Measurements from ENCODE around the gene CDY1.
"Not testable (repeated sequence)": the region's sequence is repeated elsewhere in the genome, so short reads cannot be mapped to it uniquely, and the experiment has no call there.

Gene CDY1

GRCh38 chrY:25621817-25622216 is at the start of gene CDY1:
Gene CDY1, plus strand, starts transcription at chrY:25622117. Its CDS starts 326 bp downstream, at chrY:25622443.
- not testable (repeated sequence) for H3K36me3 ChIP-seq (ENCODE audit: insufficient read depth, low read length); H3K4me1 ChIP-seq (ENCODE audit: insufficient read depth, low read length); H3K9me3 ChIP-seq (ENCODE audit: control insufficient read depth, insufficient read depth, low read length); H3K9ac ChIP-seq (ENCODE audit: low read depth, low read length)

GRCh38 chrY:25593336-25593735 is 28.6 kb upstream of the CDY1 start:
- not testable (repeated sequence) for H3K9me3 ChIP-seq (ENCODE audit: control insufficient read depth, insufficient read depth, low read length); H3K4me1 ChIP-seq (ENCODE audit: insufficient read depth, low read length); H3K36me3 ChIP-seq (ENCODE audit: insufficient read depth, low read length); H3K9ac ChIP-seq (ENCODE audit: low read depth, low read length)

GRCh38 chrY:25620209-25620608 is 1.7 kb upstream of the CDY1 start:
- H3K36me3 ChIP-seq (ENCODE audit: insufficient read depth, low read length); H3K4me1 ChIP-seq (ENCODE audit: insufficient read depth, low read length); H3K9ac ChIP-seq (ENCODE audit: low read depth, low read length); H3K9me3 ChIP-seq (ENCODE audit: control insufficient read depth, insufficient read depth, low read length): not testable (repeated sequence)

- not testable (repeated sequence) for H3K4me1 ChIP-seq (ENCODE audit: insufficient read depth, low read length); H3K36me3 ChIP-seq (ENCODE audit: insufficient read depth, low read length); H3K9ac ChIP-seq (ENCODE audit: low read depth, low read length); H3K9me3 ChIP-seq (ENCODE audit: control insufficient read depth, insufficient read depth, low read length)
Observed at GRCh38 chrY:25626524-25626923, 4.6 kb downstream of the CDY1 start.

- H3K4me1 ChIP-seq (ENCODE audit: insufficient read depth, low read length); H3K9ac ChIP-seq (ENCODE audit: low read depth, low read length); H3K9me3 ChIP-seq (ENCODE audit: control insufficient read depth, insufficient read depth, low read length); H3K36me3 ChIP-seq (ENCODE audit: insufficient read depth, low read length): not testable (repeated sequence)
Observed at GRCh38 chrY:25630383-25631112, 8.6 kb downstream of the CDY1 start.

GRCh38 chrY:25639852-25640251 is 17.9 kb downstream of the CDY1 start:
- H3K36me3 ChIP-seq (ENCODE audit: insufficient read depth, low read length); H3K9ac ChIP-seq (ENCODE audit: low read depth, low read length); H3K4me1 ChIP-seq (ENCODE audit: insufficient read depth, low read length); H3K9me3 ChIP-seq (ENCODE audit: control insufficient read depth, insufficient read depth, low read length): not testable (repeated sequence)

- not testable (repeated sequence) for H3K4me1 ChIP-seq (ENCODE audit: insufficient read depth, low read length); H3K36me3 ChIP-seq (ENCODE audit: insufficient read depth, low read length); H3K9me3 ChIP-seq (ENCODE audit: control insufficient read depth, insufficient read depth, low read length); H3K9ac ChIP-seq (ENCODE audit: low read depth, low read length)
Observed at GRCh38 chrY:25643024-25643915, 21.4 kb downstream of the CDY1 start.

Data from ES-I3 (cell line).